Measurements from ENCODE around the gene NRL.
"Not testable (repeated sequence)": the region's sequence is repeated elsewhere in the genome, so short reads cannot be mapped to it uniquely, and the experiment has no call there.

Gene NRL

DNA sequence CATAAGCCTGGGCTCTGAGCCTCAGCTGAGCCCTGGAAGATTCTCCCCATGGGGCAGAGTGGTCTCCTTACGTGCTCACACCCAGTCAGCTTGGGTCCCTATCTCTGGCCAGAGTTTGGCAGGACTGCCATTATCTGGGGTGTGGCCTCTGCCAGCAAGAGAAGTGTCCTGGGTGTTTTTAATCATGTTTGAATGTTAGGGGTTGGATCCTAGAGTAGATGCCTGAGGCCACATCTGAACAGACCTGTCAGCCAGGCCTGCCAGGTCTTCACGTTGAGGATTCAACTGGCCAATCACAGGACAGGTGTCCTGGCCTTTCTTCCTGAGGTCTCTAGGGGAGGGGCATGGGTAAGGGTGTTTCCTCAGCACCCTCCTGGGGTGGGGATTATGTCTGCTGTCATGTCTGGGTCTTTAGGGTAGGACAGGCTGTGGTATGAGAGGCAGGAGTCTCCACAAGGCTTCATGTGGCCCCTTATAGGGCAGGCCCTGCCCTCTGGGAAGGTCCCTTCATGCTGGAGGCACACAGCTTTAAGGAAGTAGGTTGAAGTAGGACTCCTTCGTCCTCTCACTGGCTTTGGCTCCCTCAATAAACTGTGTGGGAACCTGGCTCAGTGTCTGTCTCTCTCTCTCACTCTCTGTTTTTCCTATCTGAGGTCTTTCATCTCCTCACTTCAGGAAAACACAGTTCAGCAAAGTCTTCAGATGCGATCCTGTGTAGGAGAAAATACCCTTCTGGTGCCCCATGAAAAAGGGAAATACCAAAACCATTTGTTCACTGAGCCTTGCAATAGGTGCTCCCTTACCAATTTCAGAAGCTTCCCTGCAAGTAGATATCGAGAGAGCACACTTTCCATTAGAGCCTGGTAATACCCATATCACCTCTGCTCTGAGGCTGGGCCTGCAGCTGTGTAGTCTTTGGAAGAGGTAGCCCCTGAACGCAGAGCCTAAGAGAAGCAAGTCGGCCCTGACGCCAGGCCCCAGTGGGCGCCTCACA lies 9.0 kb upstream of the NRL start:
- no peak for DNase-seq

DNA sequence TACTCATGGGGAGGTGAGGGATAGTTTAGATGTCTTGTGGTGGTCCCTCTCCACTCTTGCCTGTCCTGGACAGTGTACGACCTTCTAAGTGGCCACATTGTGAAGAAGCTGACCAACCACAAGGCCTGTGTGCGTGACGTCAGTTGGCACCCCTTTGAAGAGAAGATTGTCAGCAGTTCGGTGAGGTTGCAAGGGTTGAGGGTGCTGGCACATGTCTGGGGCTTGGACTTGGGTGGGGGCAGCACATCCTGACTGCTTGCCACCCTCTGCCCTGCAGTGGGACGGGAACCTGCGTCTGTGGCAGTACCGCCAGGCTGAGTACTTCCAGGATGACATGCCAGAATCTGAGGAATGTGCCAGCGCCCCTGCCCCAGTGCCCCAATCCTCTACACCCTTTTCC lies 8.1 kb upstream of the NRL start:
- DNase-seq: no peak

DNA sequence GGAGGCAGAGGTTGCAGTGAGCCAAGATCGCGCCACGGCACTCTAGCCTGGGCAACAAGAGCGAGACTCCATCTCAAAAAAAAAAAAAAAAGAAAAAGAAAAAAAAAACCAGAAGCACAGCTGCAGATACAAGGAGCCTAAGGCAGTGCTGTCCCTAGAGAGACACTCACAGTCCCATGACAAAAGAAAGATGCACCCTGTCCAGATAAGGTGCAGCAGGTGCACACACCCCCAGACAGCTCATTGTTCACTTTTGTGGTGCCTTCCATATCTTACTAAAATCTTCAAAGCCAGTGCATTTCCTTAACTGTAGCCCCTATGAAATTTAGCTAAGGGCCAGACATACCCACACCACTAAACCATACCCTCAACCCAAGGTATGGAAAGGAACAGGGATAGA lies 7.7 kb upstream of the NRL start:
- DNase-seq: no peak

DNA sequence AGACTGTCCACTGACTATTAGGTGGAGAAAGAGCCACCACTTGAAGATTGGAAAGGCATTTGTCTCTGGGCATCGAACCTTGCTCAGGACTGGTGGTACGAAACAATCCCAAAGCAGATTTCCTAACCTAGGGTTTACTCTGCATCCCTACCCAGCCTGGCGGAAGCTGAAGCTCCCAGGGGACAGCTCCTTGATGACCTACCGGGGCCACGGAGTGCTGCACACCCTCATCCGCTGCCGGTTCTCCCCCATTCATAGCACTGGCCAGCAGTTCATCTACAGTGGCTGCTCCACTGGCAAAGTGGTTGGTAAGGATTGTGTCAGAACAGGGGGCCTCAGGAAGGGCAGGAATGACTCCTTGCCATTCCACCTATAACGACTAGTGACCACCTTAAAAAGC lies 6.5 kb upstream of the NRL start:
- DNase-seq: no peak

DNA sequence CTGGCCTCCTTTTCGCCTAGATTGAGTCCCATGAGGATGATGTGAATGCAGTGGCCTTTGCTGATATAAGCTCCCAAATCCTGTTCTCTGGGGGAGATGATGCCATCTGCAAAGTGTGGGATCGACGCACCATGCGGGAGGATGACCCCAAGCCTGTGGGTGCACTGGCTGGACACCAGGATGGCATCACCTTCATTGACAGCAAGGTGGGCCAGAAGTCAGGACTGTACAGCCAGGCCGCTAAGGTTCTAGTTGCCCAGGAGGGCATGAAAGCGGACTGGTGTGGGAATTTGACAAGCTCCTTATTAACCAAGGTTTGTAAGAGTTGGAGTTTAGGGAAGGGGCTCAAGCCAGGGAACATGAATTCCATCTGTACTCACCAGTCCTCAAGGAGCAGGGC lies 4.9 kb upstream of the NRL start:
- DNase-seq: no peak

DNA sequence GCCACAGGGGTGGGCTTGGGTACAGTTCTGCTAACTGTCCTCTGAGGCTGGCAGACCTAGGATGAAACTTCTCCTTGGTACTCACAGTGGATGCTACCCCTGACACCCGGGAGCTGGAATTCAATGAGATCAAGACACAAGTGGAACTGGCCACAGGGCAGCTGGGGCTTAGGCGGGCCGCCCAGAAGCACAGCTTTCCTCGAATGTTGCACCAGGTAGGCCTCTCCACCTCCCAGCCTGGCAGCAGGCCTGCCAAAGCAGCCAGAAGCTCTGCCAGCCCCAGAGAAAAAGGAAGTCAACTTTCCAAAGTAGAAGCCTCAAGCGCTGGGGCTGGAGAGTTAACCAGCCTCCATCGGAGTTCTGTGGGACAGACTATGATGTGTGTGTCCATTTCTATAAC lies 2.4 kb upstream of the NRL start:
- no peak for DNase-seq

DNA sequence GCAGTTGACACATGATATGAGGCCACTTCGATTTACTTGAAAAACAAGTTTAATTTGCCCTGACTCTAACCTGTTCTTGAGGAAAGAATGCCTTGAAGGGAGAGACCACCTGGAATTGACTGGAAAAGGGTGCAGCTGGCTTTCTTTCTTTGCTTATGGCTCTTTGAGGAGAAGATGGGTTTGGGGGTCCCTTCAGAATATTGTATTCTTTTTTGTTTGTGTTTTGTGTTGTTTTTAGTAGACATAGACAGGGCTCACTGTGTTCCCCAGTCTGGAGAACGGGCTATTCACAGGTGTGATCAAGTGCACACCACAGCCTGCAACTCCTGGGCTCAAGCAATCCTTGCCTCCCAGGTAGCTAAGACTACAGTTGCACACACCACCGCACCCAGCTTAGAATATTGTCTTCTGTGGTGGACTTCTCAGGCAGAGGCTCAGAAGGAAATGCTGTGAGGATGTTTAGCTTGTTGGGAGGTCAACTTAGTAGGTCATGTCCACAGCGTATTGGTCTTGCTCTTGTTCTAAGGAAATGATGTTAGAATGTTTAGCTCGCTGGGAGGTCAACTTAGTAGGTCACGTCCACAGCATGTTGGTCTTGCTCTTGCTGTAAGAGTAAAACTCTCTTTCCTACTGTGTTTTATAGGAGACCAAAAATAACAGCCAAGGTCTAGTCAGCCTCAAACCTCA lies 1.5 kb upstream of the NRL start:
- no peak for DNase-seq

DNA sequence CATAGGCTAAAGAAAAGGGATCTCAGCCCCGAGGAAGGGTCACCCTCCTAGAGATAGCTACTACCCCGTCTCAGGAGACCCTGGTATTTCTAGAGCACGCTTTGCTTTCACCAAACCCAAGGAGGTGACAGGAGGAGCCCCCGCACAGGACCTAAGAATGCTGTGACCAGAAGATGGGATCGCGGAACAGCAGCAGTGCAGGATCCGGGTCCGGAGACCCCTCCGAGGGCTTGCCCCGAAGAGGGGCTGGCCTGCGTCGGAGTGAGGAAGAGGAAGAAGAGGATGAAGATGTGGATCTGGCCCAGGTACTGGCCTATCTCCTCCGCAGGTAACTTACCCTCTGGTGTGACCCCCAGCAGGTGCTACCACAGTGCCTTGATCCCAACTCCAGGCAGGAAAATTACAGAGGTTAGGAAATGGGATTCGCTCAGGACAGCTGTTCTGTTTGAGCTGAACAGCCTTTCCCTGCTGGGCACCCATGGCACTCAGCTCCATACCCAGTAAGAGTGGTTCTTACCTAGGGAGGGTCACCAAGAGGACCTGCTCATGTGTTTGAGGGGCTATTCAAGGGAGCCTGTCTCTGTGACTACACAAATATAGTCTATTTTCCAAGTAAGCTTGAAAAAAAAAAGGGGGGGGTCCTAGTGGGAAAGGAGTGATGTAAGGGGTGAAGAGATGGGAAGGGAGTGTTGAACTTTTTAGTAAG lies 826 bp upstream of the NRL start:
- no peak for DNase-seq

DNA sequence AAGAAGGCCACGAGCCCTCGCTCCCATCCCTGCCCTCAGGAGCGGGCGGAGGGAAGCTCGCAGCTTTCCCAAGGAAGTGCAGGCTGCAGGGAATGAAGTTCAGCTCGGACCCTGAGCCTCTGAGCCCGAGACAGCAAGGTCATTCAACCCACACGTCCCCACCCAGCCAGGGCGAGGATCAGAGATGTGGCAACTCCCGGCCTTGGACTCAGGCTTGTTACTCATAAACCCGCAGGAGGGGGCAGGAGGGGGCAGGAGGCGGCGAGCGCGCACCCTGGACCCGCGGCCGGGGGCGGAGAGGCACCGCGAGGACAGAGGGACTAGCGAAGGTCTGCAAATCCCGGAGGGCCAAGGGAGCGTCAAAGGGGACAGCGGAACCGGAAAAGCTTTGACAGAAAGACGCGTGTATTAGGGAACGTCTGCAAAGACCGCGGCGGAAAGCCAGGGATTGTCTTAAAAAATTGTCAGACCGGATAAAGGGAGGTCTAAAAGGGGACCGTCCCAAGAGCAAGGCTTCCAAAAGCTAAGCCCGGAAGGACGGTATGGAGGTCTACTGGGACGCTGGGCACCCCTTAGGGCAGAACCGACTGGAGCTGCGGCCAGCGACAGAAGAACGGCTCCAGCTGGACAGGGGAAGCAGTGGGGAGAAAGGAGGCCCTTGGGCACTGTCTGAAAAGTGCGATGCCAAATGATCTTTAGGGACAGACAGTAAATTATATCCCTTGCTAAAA lies 783 bp downstream of the NRL start:
- peak; percentile 84 for DNase-seq

DNA sequence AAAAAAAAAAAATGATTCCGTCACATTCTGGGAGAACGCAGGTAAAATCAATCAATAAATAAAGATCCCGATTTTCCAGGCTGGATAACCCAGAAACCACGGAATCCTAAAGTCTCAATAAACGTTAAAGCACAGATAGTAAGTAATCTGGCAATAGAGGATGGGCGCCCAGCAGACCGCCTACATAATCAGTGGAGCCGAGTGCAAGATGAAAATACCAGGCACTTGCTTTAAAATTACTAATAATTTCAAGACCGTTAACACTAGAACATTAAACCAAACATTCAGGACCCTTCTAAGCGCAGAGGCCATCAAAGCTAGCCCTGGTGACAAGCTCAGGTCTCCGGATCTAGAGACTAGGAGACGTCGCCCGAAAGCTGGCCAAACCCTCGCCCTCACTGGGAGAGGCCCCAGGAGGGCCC lies 1.4 kb downstream of the NRL start:
- no peak for DNase-seq

DNA sequence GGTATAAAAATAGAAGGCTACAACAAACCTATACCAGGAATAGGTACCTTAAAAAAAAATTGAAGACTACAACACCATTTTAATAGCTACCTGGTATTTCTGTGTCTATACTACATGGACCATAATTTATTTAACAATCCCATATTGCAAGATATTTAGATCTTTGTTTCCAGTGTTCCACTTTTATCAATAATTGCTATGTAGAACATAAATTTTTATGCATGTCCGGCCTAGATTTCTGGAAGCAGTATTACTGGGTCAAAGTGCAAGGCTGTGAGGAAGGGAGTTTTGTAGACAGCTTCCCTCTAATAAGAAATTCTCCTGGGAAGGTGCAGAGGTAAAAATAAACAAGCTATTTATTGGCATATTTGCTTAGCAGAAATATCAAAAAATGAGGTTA lies 4.2 kb downstream of the NRL start:
- no peak for DNase-seq

DNA sequence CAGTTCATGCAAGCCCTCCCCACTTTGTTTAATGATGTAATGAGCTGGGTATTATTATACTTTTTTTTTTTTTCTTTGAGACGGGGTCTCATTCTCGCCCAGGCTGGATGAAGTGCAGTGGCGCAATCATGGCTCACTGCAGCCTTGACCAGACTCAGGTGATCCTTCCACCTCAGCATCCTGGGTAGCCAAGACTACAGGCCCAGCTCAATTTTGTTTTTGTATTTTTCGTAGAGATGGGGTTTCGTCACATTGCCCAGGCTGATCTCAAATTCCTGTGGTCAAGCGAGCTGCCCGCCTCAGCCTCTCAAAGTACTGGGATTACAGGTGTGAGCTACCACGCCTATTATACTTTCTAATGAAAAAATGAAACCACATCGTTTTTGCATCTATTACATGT lies 4.7 kb downstream of the NRL start:
- DNase-seq: no peak

DNA sequence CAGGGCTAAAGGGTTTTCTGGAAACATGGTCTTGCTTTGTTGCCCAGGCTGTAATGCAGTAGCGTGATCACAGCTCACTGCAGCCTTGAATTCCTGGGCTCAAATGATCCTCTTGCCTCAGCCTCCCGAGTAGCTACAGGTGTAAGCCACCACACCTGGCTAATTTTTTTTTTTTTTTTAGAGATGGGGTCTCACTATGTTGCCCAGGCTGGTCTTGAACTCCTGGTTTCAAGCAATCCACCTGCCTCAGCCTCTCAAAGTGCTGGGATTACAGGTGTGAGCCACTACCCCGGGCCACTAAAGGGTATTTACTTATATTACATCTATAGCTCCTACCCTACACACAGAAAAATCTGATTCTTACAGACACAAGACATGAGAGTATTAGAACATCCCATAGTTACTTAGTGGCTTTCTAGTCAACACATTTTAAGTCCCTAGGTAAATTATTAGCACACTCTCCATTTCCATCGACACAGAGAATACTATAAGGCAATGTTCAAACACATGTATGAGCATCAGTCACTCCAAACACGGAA lies 6.3 kb downstream of the NRL start:
- DNase-seq: no peak

DNA sequence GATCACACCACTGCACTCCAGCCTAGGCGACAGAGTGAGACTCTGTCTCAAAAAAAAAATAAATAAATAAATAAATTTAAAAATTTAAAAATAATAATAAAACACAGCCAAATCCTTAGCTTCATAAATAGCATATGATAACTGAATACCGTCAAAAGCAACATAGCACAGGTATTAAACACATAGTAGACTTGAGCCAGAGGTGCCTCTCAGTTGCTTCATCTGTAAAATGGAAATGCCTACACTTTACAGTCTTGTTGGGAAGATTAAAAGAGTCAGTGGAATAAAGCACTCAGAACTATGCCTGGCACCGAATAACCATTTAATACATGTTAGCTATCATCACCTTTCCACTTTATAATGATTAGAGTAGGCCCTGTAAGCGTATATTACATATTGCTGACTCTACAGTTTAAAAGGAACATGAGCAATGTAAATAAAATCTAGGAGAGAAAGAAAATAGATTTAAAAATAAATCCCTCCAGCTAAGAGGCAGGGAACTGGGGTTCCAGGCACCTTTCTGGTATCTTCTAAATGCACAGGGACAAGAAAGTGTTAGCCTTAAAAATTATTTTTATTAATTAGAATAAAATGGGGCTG lies 8.0 kb downstream of the NRL start:
- DNase-seq: no peak

DNA sequence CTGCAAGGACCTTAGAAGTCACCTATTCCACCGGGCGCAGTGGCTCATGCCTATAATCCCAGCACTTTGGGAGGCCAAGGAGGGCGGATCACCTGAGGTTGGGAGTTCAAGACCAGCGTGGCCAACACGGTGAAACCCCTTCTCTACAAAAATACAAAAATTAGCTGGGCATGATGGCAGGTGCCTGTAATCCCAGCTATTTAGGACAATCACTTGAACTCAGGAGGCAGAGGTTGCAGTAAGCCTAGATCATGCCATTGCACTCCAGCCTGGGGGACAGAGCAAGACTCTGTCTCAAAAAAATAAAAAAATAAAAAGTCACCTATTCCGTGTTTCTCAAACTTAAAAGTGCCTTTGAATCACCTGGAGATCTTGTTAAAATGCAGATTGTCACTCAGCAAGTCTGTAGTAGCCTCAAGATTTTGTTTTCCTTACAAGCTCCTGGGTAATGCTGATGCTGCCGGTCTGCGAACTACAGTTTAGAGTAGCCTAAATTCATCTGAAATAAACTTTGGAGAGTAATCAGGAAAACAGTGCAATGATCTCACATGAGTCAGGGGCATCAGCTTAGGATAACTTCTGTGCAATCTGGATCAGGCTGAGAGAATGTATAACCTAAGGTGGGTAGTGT lies 9.0 kb downstream of the NRL start:
- DNase-seq: not testable (repeated sequence)

DNA sequence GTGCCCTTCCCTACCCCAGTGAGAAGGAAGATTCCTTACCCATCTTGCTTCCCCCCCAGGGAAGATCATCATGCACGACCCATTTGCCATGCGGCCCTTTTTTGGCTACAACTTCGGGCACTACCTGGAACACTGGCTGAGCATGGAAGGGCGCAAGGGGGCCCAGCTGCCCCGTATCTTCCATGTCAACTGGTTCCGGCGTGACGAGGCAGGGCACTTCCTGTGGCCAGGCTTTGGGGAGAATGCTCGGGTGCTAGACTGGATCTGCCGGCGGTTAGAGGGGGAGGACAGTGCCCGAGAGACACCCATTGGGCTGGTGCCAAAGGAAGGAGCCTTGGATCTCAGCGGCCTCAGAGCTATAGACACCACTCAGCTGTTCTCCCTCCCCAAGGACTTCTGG lies 11.3 kb downstream of the NRL start:
- no peak for DNase-seq

DNA sequence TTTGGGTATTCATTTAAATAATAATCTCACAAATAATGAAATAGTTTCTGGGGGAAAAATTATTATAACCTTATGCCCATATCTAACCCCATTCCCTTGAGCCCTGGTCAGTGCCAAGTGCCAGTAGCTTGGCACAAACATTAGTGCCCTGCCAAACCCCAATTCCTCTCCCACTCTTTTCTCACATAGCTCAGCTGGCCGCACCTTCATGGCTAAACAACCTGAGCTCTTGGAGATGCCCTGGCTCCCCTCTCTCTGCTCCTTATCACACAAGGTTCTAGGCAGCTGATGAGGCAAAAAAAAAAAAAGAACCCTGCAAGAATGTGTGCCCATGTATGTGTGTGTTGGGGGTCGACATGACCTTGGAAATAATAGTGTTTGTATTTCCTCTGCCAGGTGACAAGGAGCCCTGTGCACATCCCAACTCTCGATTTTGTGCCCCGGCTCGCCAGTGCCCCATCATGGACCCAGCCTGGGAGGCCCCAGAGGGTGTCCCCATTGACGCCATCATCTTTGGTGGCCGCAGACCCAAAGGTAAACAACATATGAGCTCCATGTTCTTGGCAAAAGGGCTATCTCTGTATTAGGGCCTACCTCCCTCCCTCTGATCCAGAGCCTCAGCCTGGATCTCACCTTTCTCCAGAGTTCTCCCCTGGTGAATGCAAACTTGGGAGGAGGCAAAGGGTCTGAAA lies 12.2 kb downstream of the NRL start:
- DNase-seq: no peak

DNA sequence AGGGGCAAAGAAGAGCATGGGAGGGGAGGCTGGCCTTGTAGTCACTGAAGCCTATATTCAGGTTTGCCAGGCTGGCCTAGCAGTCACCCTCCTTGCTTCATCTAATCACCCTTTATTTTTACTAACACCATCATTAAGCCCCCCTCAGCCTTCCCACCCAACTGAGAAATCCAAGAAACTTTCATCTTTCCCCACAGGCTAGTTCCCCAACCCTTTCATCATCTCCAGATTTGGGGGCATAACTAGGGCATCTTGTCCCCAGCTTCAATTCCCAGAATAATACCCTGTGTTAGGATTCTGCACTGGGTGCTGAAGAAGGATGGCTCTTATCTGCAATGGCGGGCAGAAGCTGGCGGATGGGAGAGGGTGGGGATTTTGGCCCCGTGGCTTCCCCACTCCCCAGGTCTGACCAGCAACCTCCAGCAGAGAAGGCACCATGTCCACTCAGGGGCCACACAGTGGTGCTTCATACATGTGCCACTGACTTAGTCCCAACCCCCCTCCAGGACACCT lies 13.7 kb downstream of the NRL start:
- DNase-seq: no peak

DNA sequence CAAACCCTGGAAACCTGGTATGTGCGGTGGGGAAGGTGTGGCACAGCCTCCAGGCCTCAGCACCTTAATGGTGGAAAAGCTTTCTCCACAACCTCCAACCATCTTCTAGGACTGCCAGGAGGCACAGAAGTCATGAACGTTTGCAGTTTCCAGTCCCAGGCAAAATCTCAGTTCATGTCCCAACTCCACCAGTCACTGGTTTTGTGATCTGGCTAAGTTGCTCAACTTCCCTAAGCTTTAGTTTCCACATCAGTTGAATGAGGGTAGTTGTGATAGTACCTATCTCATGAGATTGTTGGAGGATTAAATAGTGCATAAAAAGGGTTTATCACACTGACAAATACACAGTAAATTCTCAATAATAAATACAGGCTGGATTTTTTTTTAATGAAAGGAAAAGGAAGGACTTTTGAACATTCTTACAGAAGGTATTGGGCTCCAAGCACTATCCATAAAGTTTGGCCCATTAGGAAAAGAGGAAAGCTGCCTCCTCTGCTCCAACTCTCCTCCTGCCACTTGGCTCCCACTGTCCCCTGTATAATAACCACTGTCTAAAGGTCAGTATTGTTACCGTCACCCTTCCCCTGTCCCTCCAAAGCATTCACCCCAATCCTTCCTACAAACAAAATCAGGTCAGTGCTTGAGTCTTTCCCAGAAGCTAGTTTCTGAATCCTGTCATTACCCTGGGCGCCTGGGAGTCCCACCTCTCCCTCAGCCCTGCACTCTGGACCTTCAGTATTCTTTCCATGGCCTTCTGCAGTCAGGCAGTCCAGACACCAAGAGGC lies 14.4 kb downstream of the NRL start:
- no peak for DNase-seq
